ENCODE data around the gene MAPK8IP3.

Gene MAPK8IP3

DNA sequence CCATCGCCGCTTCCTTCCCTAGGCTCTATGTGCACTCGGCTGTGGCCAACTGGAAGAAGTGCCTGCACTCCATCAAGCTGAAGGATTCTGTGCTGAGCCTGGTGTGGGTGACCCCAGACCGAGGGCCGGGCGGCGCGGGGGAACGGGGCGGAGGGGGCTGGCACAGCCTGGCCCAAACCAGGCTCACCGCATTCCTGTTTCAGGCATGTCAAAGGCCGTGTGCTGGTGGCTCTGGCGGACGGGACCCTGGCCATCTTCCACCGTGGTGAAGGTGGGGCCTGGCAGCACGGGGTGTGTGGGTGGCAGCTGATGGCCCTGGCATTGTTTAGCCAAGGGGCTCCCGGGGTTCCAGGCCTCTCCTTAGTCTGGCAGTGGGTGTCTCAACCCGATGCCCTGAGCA lies 60.7 kb downstream of the MAPK8IP3 start:
- H3K36me3 ChIP-seq (ENCODE audit: control insufficient read depth in 4 of 4, insufficient read depth in 4 of 4, low read length in 3 of 4) = peaks cover 7 to 87% (median 51%) of the 10 kb centered on the region in 4 experiments
- no peak for DNase-seq
- WGBS (ENCODE audit: insufficient coverage) = 98% methylated on average over 9 of the region's 18 CpGs
- H3K4me3 ChIP-seq (ENCODE audit: control insufficient read depth in 1 of 7, extremely low read depth in 1 of 7, insufficient read depth in 4 of 7, low read depth in 2 of 7, low read length in 6 of 7) = no peak overlapping the region
- POLR2A ChIA-PET = no interaction called here
- H3K4me1 ChIP-seq (ENCODE audit: control extremely low read depth in 1 of 4, control insufficient read depth in 4 of 4, insufficient read depth in 4 of 4, low read length in 3 of 4) = peaks cover 0 to 11% (median 10%) of the 10 kb centered on the region in 4 experiments
- H3K9me3 ChIP-seq (ENCODE audit: control extremely low read depth in 1 of 5, control insufficient read depth in 4 of 5, insufficient read depth in 2 of 5, low read depth in 1 of 5, low read length in 4 of 5) = no peaks in the 10 kb centered on the region
- H3K27ac ChIP-seq (ENCODE audit: insufficient read depth in 1 of 2, low read depth in 1 of 2, low read length in 2 of 2, poor library complexity in 1 of 2, severe bottlenecking in 2 of 2) = no peak overlapping the region
- no peaks in the 10 kb centered on the region for H3K27me3 ChIP-seq (replicated peaks in 2 of 5; ENCODE audit: control insufficient read depth in 4 of 5, insufficient read depth in 5 of 5, low read length in 4 of 5)
- CTCF ChIA-PET = no interaction called here

DNA sequence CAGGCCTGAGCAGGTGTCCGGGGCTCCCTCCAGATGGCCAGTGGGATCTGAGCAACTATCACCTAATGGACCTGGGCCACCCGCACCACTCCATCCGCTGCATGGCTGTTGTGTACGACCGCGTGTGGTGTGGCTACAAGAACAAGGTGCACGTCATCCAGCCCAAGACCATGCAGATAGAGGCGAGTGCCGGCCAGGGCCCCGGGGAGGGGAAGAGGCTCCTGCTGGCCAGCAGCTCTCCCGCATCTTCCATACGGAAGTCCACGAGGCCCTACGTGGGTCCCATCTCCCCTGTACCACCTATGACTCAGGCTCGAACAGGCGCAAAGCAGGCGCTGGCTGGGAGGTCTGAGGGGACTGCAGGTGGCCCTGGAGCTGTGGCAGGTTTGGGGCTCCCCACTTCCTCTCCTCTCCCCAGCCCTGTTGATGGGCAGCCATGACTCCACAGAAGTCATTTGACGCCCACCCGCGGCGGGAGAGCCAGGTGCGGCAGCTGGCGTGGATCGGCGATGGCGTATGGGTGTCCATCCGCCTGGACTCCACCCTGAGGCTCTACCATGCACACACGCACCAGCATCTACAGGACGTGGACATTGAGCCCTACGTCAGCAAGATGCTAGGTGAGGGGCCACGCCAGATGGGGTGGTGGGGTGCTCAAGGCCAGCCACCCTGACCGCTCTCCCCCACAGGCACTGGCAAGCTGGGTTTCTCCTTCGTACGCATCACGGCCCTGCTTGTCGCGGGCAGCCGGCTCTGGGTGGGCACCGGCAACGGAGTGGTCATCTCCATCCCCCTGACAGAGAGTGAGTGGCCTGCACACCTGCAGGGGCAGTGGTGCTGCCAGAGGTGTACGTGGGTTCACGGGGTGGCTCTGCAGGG lies 61.4 kb downstream of the MAPK8IP3 start:
- Histone ChIP-seq H3K27me3 (replicated peaks in 2 of 5; ENCODE audit: control insufficient read depth in 4 of 5, insufficient read depth in 5 of 5, low read length in 4 of 5) (no peaks in the 10 kb centered on the region), H3K27ac (ENCODE audit: insufficient read depth in 1 of 2, low read depth in 1 of 2, low read length in 2 of 2, poor library complexity in 1 of 2, severe bottlenecking in 2 of 2) (no peak overlapping the region), H3K36me3 (ENCODE audit: control insufficient read depth in 4 of 4, insufficient read depth in 4 of 4, low read length in 3 of 4) (peaks cover 7 to 83% (median 45%) of the 10 kb centered on the region in 4 experiments), H3K4me1 (ENCODE audit: control extremely low read depth in 1 of 4, control insufficient read depth in 4 of 4, insufficient read depth in 4 of 4, low read length in 3 of 4) (peaks cover 0 to 18% (median 16%) of the 10 kb centered on the region in 4 experiments), H3K9me3 (ENCODE audit: control extremely low read depth in 1 of 5, control insufficient read depth in 4 of 5, insufficient read depth in 2 of 5, low read depth in 1 of 5, low read length in 4 of 5) (no peaks in the 10 kb centered on the region), H3K4me3 (ENCODE audit: control insufficient read depth in 1 of 7, extremely low read depth in 1 of 7, insufficient read depth in 4 of 7, low read depth in 2 of 7, low read length in 6 of 7) (no peak overlapping the region)
- DNase-seq = no peak
- ChIA-PET POLR2A (no interaction called here), CTCF (no interaction called here)
- WGBS (ENCODE audit: insufficient coverage) = 96% methylated on average over 38 of the region's 42 CpGs

- Histone ChIP-seq H3K9me3 (ENCODE audit: control extremely low read depth in 1 of 5, control insufficient read depth in 4 of 5, insufficient read depth in 2 of 5, low read depth in 1 of 5, low read length in 4 of 5) (no peaks in the 10 kb centered on the region), H3K36me3 (ENCODE audit: control insufficient read depth in 4 of 4, insufficient read depth in 4 of 4, low read length in 3 of 4) (peaks cover 7 to 75% (median 37%) of the 10 kb centered on the region in 4 experiments), H3K4me1 (ENCODE audit: control extremely low read depth in 1 of 4, control insufficient read depth in 4 of 4, insufficient read depth in 4 of 4, low read length in 3 of 4) (peaks cover 0 to 21% (median 19%) of the 10 kb centered on the region in 4 experiments), H3K4me3 (ENCODE audit: control insufficient read depth in 1 of 7, extremely low read depth in 1 of 7, insufficient read depth in 4 of 7, low read depth in 2 of 7, low read length in 6 of 7) (no peak overlapping the region), H3K27me3 (replicated peaks in 2 of 5; ENCODE audit: control insufficient read depth in 4 of 5, insufficient read depth in 5 of 5, low read length in 4 of 5) (no peaks in the 10 kb centered on the region), H3K27ac (ENCODE audit: insufficient read depth in 1 of 2, low read depth in 1 of 2, low read length in 2 of 2, poor library complexity in 1 of 2, severe bottlenecking in 2 of 2) (no peak overlapping the region)
- ChIA-PET POLR2A (no interaction called here), CTCF (no interaction called here)
- 96% methylated on average over 31 of the region's 41 CpGs for WGBS (ENCODE audit: insufficient coverage)
- DNase-seq = no peak
These were observed 62.2 kb downstream of the MAPK8IP3 start for GRCh38 chr16:1768061-1768766.

- DNase-seq = no peak
- ChIA-PET POLR2A (no interaction called here), CTCF (no interaction called here)
- 92% methylated on average over 14 of the region's 26 CpGs for WGBS (ENCODE audit: insufficient coverage)
- Histone ChIP-seq H3K36me3 (ENCODE audit: control insufficient read depth in 4 of 4, insufficient read depth in 4 of 4, low read length in 3 of 4) (peaks cover 7 to 70% (median 35%) of the 10 kb centered on the region in 4 experiments), H3K4me3 (ENCODE audit: control insufficient read depth in 1 of 7, extremely low read depth in 1 of 7, insufficient read depth in 4 of 7, low read depth in 2 of 7, low read length in 6 of 7) (no peak overlapping the region), H3K27ac (ENCODE audit: insufficient read depth in 1 of 2, low read depth in 1 of 2, low read length in 2 of 2, poor library complexity in 1 of 2, severe bottlenecking in 2 of 2) (no peak overlapping the region), H3K9me3 (ENCODE audit: control extremely low read depth in 1 of 5, control insufficient read depth in 4 of 5, insufficient read depth in 2 of 5, low read depth in 1 of 5, low read length in 4 of 5) (no peaks in the 10 kb centered on the region), H3K4me1 (ENCODE audit: control extremely low read depth in 1 of 4, control insufficient read depth in 4 of 4, insufficient read depth in 4 of 4, low read length in 3 of 4) (peaks cover 0 to 24% (median 21%) of the 10 kb centered on the region in 4 experiments), H3K27me3 (replicated peaks in 2 of 5; ENCODE audit: control insufficient read depth in 4 of 5, insufficient read depth in 5 of 5, low read length in 4 of 5) (no peaks in the 10 kb centered on the region)
These were observed 62.9 kb downstream of the MAPK8IP3 start for GRCh38 chr16:1768767-1769401.

GRCh38 chr16:1769402-1770300 lies 63.7 kb downstream of the MAPK8IP3 start:
- POLR2A ChIA-PET = no interaction called here
- Histone ChIP-seq H3K4me1 (ENCODE audit: control extremely low read depth in 1 of 4, control insufficient read depth in 4 of 4, insufficient read depth in 4 of 4, low read length in 3 of 4) (peaks cover 3 to 31% (median 29%) of the 10 kb centered on the region in 4 experiments), H3K36me3 (ENCODE audit: control insufficient read depth in 4 of 4, insufficient read depth in 4 of 4, low read length in 3 of 4) (peaks cover 7 to 62% (median 30%) of the 10 kb centered on the region in 4 experiments), H3K27me3 (replicated peaks in 2 of 5; ENCODE audit: control insufficient read depth in 4 of 5, insufficient read depth in 5 of 5, low read length in 4 of 5) (no peaks in the 10 kb centered on the region), H3K4me3 (ENCODE audit: control insufficient read depth in 1 of 7, extremely low read depth in 1 of 7, insufficient read depth in 4 of 7, low read depth in 2 of 7, low read length in 6 of 7) (peak overlapping the region in 1 of 7 experiments; percentile 88), H3K27ac (ENCODE audit: insufficient read depth in 1 of 2, low read depth in 1 of 2, low read length in 2 of 2, poor library complexity in 1 of 2, severe bottlenecking in 2 of 2) (no peak overlapping the region), H3K9me3 (ENCODE audit: control extremely low read depth in 1 of 5, control insufficient read depth in 4 of 5, insufficient read depth in 2 of 5, low read depth in 1 of 5, low read length in 4 of 5) (no peaks in the 10 kb centered on the region)
- CTCF ChIA-PET = no interaction called here
- DNase-seq = no peak
- 90% methylated on average over 27 of the region's 27 CpGs for WGBS (ENCODE audit: insufficient coverage)

DNA sequence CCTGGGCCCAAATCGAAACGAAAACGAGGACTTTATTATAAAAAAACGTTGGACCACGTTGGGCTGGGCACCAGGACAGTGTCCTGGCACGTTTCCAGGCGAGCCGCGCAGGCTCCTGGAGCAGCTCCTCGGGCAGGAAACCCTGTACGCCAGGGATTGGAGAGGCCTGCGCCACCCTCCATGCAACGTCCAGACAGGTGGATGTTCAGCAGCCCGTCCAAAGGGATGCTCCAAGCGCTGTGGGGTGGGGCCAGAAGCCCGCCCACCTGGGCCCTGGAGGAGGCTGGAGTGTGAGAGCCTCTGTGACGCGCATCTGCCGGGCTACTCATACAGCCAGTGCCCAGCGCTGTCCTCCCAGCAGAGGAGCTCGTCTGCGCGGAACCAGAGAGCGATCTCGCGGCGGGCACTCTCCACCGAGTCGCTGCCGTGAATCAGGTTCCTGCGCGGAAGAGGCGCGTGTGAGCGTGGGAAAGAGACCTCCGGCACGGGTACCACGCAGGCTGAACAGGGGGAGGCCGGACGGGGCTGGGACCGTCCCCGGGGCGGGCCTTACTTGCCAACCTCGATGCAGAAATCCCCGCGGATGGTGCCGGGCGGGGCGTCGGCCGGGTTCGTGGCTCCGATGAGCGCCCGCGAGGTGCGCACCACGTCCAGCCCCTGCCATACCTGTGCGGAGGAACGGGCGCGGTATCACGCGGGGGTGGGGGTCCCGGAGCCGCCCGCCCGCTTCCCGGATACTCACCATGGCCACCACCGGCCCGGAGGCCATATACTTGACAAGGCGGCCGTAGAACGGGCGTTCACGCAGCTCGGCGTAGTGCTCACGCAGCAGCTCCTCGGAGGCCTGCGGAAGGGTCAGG lies 64.6 kb downstream of the MAPK8IP3 start:
- DNase-seq = peak; percentile 9 to 55 (median 46)
- 23% methylated on average over 65 of the region's 81 CpGs for WGBS (ENCODE audit: insufficient coverage)
- POLR2A ChIA-PET = no interaction called here

More for the DNA sequence above, 64.6 kb downstream of the MAPK8IP3 start:
- H3K9me3 ChIP-seq (ENCODE audit: control extremely low read depth in 1 of 5, control insufficient read depth in 4 of 5, insufficient read depth in 2 of 5, low read depth in 1 of 5, low read length in 4 of 5) = no peaks in the 10 kb centered on the region
- H3K27ac ChIP-seq (ENCODE audit: insufficient read depth in 1 of 2, low read depth in 1 of 2, low read length in 2 of 2, poor library complexity in 1 of 2, severe bottlenecking in 2 of 2) = no peak overlapping the region
- H3K27me3 ChIP-seq (replicated peaks in 2 of 5; ENCODE audit: control insufficient read depth in 4 of 5, insufficient read depth in 5 of 5, low read length in 4 of 5) = no peaks in the 10 kb centered on the region
- H3K4me1 ChIP-seq (ENCODE audit: control extremely low read depth in 1 of 4, control insufficient read depth in 4 of 4, insufficient read depth in 4 of 4, low read length in 3 of 4) = peaks cover 5 to 34% (median 32%) of the 10 kb centered on the region in 4 experiments
- peak overlapping the region; percentile 18 to 94 (median 84) for H3K4me3 ChIP-seq (ENCODE audit: control insufficient read depth in 1 of 7, extremely low read depth in 1 of 7, insufficient read depth in 4 of 7, low read depth in 2 of 7, low read length in 6 of 7)
- H3K36me3 ChIP-seq (ENCODE audit: control insufficient read depth in 4 of 4, insufficient read depth in 4 of 4, low read length in 3 of 4) = peaks cover 7 to 61% (median 30%) of the 10 kb centered on the region in 4 experiments
- CTCF ChIA-PET = interaction anchor here (1.7 kb wide), 1 partner anchor 12 kb away, joined by 5 read pairs; the partner anchor contains the start of gene NUBP2
